ENCODE data around the gene ZG16B. TPM values are rescaled to one million over a fixed set of nuclear protein-coding genes. Genes with fewer than 3 reads are reported as not detected.

Gene ZG16B
- total RNA-seq, 1 donor from 2014 or later: 55.9 TPM

- DNase-seq (ENCODE audit: low spot score): no peak
These were observed 15.0 kb downstream of the ZG16B start for GRCh38 chr16:2845116-2845515.

GRCh38 chr16:2846511-2847310, 16.6 kb downstream of the ZG16B start:
- DNase-seq (ENCODE audit: low spot score): no peak

GRCh38 chr16:2848933-2849725, 19.0 kb downstream of the ZG16B start:
- DNase-seq (ENCODE audit: low spot score): no peak

GRCh38 chr16:2852003-2852730, 22.1 kb downstream of the ZG16B start:
- no peak for DNase-seq (ENCODE audit: low spot score)

- DNase-seq (ENCODE audit: low spot score): no peak
These were observed 22.8 kb downstream of the ZG16B start for GRCh38 chr16:2852731-2853507.

GRCh38 chr16:2853531-2854073, 23.5 kb downstream of the ZG16B start:
- DNase-seq (ENCODE audit: low spot score): no peak

GRCh38 chr16:2854700-2855309, 24.7 kb downstream of the ZG16B start:
- no peak for DNase-seq (ENCODE audit: low spot score)

GRCh38 chr16:2855536-2855935, 25.4 kb downstream of the ZG16B start:
- DNase-seq (ENCODE audit: low spot score): no peak

GRCh38 chr16:2856061-2856670, 26.1 kb downstream of the ZG16B start:
- no peak for DNase-seq (ENCODE audit: low spot score)

GRCh38 chr16:2856686-2857450, 26.8 kb downstream of the ZG16B start:
- no peak for DNase-seq (ENCODE audit: low spot score)

GRCh38 chr16:2857451-2858244, 27.5 kb downstream of the ZG16B start, which contains the start of gene PRSS22:
Gene PRSS22, minus strand, starts transcription at chr16:2858170. Its CDS starts 66 bp downstream, at chr16:2858104.
- DNase-seq (ENCODE audit: low spot score): peak; percentile 71

GRCh38 chr16:2858245-2859025, 28.3 kb downstream of the ZG16B start:
- DNase-seq (ENCODE audit: low spot score): peak; percentile 86

- no peak for DNase-seq (ENCODE audit: low spot score)
These were observed 29.7 kb downstream of the ZG16B start for GRCh38 chr16:2859686-2860265.

GRCh38 chr16:2860826-2861567, 30.9 kb downstream of the ZG16B start:
- no peak for DNase-seq (ENCODE audit: low spot score)

GRCh38 chr16:2865651-2866050, 35.5 kb downstream of the ZG16B start:
- no peak for DNase-seq (ENCODE audit: low spot score)

- no peak for DNase-seq (ENCODE audit: low spot score)
These were observed 36.3 kb downstream of the ZG16B start for GRCh38 chr16:2866431-2866830.

GRCh38 chr16:2867661-2867986, 37.5 kb downstream of the ZG16B start:
- DNase-seq (ENCODE audit: low spot score): no peak
